ENCODE measurements around the gene AKT2. TPM values are rescaled to one million over a fixed set of nuclear protein-coding genes. Genes with fewer than 3 reads are reported as not detected.

AKT2 gene
- total and polyA plus RNA-seq, 2 of the 8 experiments (the other 6 are each of a cell fraction or from before 2014, with no cell fraction given) = 151 to 183 TPM

DNA sequence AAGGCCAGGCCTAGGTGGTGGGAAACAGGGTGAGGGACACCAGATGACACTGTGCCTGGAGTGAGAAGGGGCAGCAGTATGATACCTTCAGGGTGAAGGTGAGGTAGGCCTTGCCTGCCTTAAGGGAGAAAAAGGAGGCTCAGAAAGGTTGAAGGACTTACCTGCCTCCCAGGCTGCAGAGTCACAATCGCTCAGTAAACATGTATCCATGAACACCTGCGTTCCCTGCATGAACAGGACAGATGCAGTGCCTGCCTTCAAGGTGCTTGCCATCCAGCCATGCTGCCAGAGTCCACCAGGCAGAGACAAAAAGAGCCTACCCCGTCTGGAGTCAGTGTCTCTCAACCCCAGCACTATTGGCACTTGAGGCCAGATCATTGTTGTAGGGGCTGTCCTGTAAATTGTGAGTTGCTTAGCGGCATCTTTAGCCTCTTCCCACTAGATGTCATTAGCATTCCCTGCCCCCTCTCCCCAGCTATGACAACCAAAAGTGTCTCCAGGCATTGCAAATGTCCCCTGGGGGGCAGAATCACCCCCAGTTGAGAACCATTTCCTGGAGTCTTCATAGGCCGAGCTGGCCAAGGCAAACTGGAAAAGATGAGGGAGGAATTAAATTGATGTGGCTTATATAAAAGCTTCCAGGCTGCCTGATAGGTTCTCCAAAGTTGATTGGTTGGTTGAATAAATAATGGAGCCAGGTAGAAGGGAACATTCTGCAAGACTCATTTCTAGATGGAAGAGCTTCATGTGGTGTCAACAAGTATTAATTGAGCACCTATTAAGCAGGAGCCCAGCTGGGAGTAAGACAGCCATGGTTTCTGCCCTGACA, 92.2 kb downstream of the AKT2 start:
- Histone ChIP-seq H4K5ac (ENCODE audit: insufficient read length, low read depth, low read length) (no peak overlapping the region), H2BK15ac (ENCODE audit: low read length) (peak overlapping the region; percentile 61; the same call in 1 of the 2 replicates)
- DNase-seq (ENCODE audit: low read depth in 1 of 2, low spot score in 2 of 2) = no peak

More for the DNA sequence above, 92.2 kb downstream of the AKT2 start:
- Histone ChIP-seq H3K4me3 (ENCODE audit: extremely low read depth in 1 of 4, insufficient read depth in 2 of 4, low read depth in 3 of 4, low read length in 4 of 4) (peak overlapping the region in 1 of 4 experiments; percentile 98; a peak in 1 of 8 replicates), H2AFZ (ENCODE audit: low read length) (no peak overlapping the region), H2BK12ac (ENCODE audit: low read depth, low read length) (peak overlapping the region; percentile 69; the same call in 1 of the 2 replicates), H2BK120ac (replicated peaks; ENCODE audit: low read depth, low read length) (no peak overlapping the region), H2BK20ac (ENCODE audit: low read length) (0 out of 2 replicates have a peak overlapping the region, but pooled peaks have one; percentile 48), H4K20me1 (replicated peaks in 1 of 2; ENCODE audit: control insufficient read depth in 1 of 2, insufficient read depth in 2 of 2, low read length in 2 of 2) (peaks cover 0 to 11% of the 10 kb centered on the region in 2 experiments), H3K36me3 (ENCODE audit: control insufficient read depth in 2 of 4, insufficient read depth in 4 of 4, low read length in 3 of 4) (no peaks in the 10 kb centered on the region), H3K27me3 (replicated peaks in 1 of 4; ENCODE audit: control insufficient read depth in 3 of 4, extremely low read depth in 1 of 4, insufficient read depth in 3 of 4, low read length in 3 of 4) (no peaks in the 10 kb centered on the region; a peak in 1 of 7 replicates), H3K23me2 (ENCODE audit: low read depth, low read length) (peaks cover 4% of the 10 kb centered on the region; the same call in 1 of the 2 replicates), H2BK5ac (ENCODE audit: low read depth, low read length) (no peak overlapping the region), H3K9ac (replicated peaks in 1 of 4; ENCODE audit: extremely low read depth in 1 of 4, low read depth in 3 of 4, low read length in 3 of 4) (no peak overlapping the region), H3K18ac (ENCODE audit: extremely low read depth, low read length) (no peak overlapping the region; the same call in 1 of the 2 replicates), H3K14ac (ENCODE audit: insufficient read length) (no peak overlapping the region), H3K56ac (replicated peaks; ENCODE audit: insufficient read length, low read depth, low read length) (no peak overlapping the region), H4K8ac (ENCODE audit: extremely low read depth, insufficient read depth, low read length) (no peak overlapping the region), H3K4me2 (ENCODE audit: insufficient read depth in 1 of 2, low read depth in 2 of 2, low read length in 2 of 2) (peak overlapping the region; percentile 56 to 77), H3K4me1 (replicated peaks in 1 of 4; ENCODE audit: control insufficient read depth in 3 of 4, insufficient read depth in 4 of 4, low read length in 3 of 4) (peaks cover 5 to 12% (median 9%) of the 10 kb centered on the region in 4 experiments), H4K91ac (replicated peaks; ENCODE audit: insufficient read length, low read length) (no peak overlapping the region), H3K9me3 (ENCODE audit: insufficient read depth in 2 of 2, low read depth in 1 of 2, low read length in 1 of 2) (no peaks in the 10 kb centered on the region), H3K79me1 (ENCODE audit: low read depth, low read length) (peaks cover 8% of the 10 kb centered on the region; the same call in 1 of the 2 replicates), H3K27ac (ENCODE audit: low read depth, low read length) (no peak overlapping the region), H3K4ac (replicated peaks; ENCODE audit: insufficient read length, low read depth, low read length) (no peak overlapping the region), H3K23ac (ENCODE audit: insufficient read length) (no peak overlapping the region), H3K79me2 (ENCODE audit: control insufficient read depth in 1 of 2, insufficient read depth in 2 of 2, low read length in 2 of 2) (no peaks in the 10 kb centered on the region), H2AK5ac (ENCODE audit: low read depth, low read length) (no peak overlapping the region)
- CTCF ChIA-PET (ENCODE audit: partially characterized antibody) = interaction anchor here (0.9 to 2.1 kb wide), 5 partner anchors 9 to 77 kb away, joined by 3 to 8 read pairs (median 4); partner anchors contain the start of gene TTC9B
- POLR2A ChIA-PET (ENCODE audit: partially characterized antibody) = interaction anchor here (1.1 kb wide), 1 partner anchor 9 kb away, joined by 3 read pairs; no protein-coding TSS in a partner anchor
- TF ChIP-seq GTF2F1 (IDR thresholded peaks at IDR 0.05; ENCODE audit: borderline replicate concordance, low read depth, low read length) (no peak), ASH2L (IDR thresholded peaks at IDR 0.05; ENCODE audit: low read length) (no peak), RXRA (IDR thresholded peaks at IDR 0.05; ENCODE audit: insufficient read depth, low read depth, low read length) (no peak), POLR2A (IDR thresholded peaks at IDR 0.05; ENCODE audit: control extremely low read depth in 1 of 2, low read depth in 2 of 2, low read length in 2 of 2) (no peak), ZNF274 (IDR thresholded peaks at IDR 0.05; ENCODE audit: borderline replicate concordance, extremely low read depth, low read length) (no peak), SIRT6 (IDR thresholded peaks at IDR 0.05; ENCODE audit: low read length) (no peak)
- TF ChIP-seq, protein P1, sequence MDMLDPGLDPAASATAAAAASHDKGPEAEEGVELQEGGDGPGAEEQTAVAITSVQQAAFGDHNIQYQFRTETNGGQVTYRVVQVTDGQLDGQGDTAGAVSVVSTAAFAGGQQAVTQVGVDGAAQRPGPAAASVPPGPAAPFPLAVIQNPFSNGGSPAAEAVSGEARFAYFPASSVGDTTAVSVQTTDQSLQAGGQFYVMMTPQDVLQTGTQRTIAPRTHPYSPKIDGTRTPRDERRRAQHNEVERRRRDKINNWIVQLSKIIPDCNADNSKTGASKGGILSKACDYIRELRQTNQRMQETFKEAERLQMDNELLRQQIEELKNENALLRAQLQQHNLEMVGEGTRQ (IDR thresholded peaks at IDR 0.05; ENCODE audit: low read length) = no peak
- FAIRE-seq = no peak
- 75% methylated on average over 5 of the region's 5 CpGs; no CpG with 5 or more reads in 1 of the 2 experiments for WGBS, 2 experiments (ENCODE audit: extremely low coverage in 1 of 2, insufficient coverage in 1 of 2, insufficient read length in 1 of 2, insufficient replicate concordance in 2 of 2, low coverage in 1 of 2, low lambda C conversion rate in 2 of 2, missing lambda C conversion rate in 1 of 2)

Data from H1 (cell line).